ENCODE results near the gene TRAPPC3.

- TF ChIP-seq CTCF (tag by site-specific recombination; IDR thresholded peaks at IDR 0.05), result no peak
- no peak for TF ChIP-seq SP2 (tag by site-specific recombination; IDR thresholded peaks at IDR 0.05)
- TF ChIP-seq ZBTB49 (tag by site-specific recombination; IDR thresholded peaks at IDR 0.05; ENCODE audit: low read depth), result no peak
- no peak for TF ChIP-seq ZNF23 (tag by site-specific recombination; IDR thresholded peaks at IDR 0.05; ENCODE audit: borderline replicate concordance)
- TF ChIP-seq MEIS1 (CRISPR knock-in tag; IDR thresholded peaks at IDR 0.05; ENCODE audit: borderline replicate concordance), result no peak
Observed at GRCh38 chr1:36107394-36107793, 41.9 kb downstream of the TRAPPC3 start.
